ENCODE data around the gene PLEKHA7.

DNA sequence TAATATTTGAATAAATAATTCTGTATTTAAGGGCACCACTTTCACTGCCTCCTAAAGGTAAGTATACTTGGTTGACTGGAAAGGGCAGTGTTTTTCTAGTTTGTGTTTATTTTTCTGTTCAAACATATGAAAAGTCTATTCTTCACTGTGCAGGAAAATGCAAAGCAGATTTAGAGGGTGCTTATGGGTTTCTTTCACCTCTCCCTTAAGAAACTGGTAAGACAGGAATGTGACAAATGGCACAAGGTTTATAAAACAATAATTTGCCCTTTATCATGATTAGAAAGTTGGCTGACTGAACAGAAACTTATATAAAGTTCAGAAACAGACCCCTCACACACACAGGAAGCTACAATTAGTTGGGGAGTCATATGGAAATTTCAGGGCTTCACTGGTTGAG lies 60.6 kb downstream of the PLEKHA7 start:
- TF ChIP-seq, protein P1, sequence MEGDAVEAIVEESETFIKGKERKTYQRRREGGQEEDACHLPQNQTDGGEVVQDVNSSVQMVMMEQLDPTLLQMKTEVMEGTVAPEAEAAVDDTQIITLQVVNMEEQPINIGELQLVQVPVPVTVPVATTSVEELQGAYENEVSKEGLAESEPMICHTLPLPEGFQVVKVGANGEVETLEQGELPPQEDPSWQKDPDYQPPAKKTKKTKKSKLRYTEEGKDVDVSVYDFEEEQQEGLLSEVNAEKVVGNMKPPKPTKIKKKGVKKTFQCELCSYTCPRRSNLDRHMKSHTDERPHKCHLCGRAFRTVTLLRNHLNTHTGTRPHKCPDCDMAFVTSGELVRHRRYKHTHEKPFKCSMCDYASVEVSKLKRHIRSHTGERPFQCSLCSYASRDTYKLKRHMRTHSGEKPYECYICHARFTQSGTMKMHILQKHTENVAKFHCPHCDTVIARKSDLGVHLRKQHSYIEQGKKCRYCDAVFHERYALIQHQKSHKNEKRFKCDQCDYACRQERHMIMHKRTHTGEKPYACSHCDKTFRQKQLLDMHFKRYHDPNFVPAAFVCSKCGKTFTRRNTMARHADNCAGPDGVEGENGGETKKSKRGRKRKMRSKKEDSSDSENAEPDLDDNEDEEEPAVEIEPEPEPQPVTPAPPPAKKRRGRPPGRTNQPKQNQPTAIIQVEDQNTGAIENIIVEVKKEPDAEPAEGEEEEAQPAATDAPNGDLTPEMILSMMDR (conservative IDR thresholded peaks at IDR 0.05; ENCODE audit: low read depth, low read length) = no peak
- no peak for TF ChIP-seq EZH2 (IDR thresholded peaks at IDR 0.05; ENCODE audit: low read length, unreplicated experiment)

Measured in PC-3 (cell line).